NCI-H2196 treated with DMSO at 0.1 percent for 48 hours (cell line): ENCODE data around the gene KRR1.
"Not testable (repeated sequence)": the region's sequence is repeated elsewhere in the genome, so short reads cannot be mapped to it uniquely, and the experiment has no call there.

ENCODE experiments used
- DNase-seq: peaks from one replicate; lab custom pipeline; 2025; ENCODE audit not compliant: unreplicated experiment; lab: John Stamatoyannopoulos, UW

KRR1 gene

DNA sequence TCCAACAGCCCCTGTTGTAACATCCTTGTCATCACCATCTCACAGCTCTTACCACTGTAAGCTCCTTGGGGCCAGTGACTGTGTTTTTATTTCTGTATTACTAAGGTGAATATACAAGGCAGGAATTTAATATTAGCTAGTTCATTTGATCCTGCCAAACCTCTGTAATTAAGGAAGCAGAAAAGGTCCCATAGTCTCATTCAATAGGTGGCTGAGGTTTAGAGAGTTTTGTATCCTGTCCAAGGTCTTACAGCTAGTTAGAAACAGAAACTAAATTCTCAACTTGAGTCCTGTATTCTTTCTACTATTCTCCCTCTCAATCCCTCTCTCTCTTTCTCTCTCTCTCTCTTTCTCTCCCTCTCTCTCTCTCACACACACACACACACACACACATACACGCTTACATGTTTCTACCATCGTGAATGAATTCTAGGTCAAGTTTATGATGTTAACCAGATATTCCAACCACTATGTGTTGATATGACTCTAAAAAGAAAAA lies 31.4 kb downstream of the KRR1 start:
- DNase-seq = no peak

DNA sequence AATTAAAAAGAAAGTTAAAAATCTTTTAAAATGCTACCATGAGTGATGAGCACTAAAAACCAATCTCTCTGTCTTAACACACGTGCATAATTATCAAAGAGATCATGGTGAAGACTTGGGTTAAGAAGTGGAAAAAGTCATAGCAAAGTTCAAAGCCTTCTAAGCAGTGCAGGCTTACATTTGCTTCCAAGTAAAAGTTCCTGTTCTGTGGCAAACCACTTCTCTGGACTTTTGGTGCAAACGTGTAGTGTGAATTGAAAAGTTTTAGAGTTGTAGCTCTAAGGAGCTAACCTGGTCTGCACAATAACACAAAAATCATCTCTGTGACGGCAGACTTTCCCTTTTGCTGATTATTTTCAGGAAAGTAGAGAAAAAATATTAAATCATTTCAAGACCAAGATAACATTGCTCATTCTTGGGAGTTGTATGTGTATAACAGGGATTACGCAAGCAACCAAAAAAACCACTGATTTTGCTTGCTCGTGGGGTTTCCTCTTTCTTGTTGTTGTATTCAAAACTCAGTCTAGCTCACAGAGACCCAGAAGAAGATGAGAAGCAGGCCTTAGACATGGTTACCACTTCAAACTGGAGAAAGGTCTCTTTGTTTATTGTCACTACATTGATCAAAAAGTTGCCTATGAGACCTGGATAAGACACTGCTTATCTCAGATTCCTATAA lies 33.2 kb downstream of the KRR1 start:
- no peak for DNase-seq

DNA sequence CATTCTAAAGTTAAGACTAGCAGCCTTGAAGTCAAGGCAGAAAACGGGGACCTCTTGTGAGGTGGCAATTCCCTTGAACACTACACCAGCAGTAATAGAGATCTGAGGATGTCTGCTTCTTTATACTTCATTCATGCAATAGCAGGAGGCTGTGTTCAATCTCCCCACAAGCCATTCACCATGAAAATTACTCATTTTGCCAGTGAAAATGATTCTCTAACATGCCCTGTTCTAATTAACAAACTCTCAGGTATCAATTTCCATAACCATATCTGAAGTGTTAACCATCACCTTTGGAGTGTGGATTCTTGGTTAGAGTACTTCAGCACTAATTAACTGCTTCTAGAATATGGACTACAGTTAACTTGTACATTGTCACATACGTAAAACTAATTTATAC lies 34.3 kb downstream of the KRR1 start:
- DNase-seq = no peak

DNA sequence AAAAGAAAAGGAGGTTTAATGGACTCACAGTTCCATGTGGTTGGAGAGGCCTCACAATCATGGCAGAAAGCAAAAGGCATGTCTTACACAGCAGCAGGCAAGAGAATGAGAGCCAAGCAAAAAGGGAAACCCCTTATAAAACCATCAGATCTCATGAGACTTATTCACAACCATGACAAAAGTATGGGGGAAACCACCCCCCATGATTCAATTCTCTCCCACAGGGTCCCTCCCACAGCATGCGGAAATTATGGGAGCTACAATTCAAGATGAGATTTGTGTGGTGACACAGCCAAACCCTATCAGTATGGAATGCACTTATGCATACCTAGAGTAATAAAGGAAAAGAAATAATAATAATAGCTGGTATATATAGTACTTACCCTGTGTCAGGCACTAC lies 35.3 kb downstream of the KRR1 start:
- no peak for DNase-seq

DNA sequence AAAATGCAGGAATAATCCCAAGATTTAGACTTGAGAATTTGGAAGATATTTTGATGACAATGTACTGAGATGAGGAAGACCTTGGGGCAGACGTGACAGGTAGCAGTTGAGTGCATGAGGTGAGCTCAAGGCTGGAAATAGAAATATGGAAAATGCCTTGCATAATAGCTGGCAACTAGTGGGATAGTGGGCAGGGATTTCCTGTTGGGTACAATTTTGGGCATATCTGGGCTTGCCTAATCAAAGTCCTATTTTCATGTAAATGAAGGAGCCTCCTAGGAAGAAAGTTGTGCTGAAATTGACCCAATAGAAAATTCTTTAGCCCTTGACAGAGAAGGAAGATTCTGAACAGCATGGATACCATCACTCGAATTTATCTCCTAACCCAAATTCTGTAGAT lies 37.3 kb downstream of the KRR1 start:
- no peak for DNase-seq

DNA sequence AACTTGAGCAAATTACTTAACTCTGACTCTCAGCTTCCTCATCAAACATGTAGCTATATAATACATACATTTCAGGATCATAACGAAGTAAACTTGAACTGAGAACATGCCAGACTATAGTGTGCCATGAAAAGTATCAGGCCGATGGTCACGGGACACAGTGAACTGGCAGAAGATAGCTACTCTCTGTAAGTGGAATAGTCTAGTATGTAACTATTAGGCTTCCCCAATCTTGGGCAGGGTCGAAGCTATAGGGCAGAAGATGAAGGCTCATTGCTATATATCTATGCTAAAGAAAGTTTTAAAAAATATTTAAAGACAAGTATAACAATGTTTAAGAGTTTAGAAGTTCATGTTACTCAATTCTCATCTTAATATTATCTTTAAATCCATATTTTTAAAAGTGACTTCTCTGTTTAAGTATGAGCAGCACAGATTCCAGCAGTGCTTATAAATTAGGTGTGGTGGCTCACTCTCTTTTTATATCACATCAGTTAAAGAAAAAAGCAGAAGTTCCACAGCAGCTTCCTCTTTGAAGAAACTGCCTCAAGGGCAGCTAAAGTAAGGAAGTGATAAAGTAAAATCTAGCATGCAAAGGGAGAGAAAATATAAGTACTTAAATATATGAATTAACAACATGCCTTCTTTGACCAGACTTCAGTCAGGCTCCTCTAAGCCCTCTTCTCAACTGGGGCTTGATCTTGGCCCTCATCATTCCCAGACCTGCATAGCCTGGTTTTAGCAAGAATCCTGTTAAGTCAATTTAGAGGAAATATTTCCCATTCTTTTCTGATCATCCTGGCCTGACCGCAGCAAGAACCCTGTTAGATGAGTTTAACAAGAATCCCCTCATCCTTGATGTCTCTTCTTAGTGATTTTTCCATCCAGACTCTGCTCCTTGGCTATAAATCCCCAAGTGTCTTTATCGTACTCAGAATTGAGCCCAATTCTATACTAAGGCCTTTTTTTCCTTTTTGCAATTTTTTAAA lies 39.2 kb downstream of the KRR1 start:
- DNase-seq = no peak

DNA sequence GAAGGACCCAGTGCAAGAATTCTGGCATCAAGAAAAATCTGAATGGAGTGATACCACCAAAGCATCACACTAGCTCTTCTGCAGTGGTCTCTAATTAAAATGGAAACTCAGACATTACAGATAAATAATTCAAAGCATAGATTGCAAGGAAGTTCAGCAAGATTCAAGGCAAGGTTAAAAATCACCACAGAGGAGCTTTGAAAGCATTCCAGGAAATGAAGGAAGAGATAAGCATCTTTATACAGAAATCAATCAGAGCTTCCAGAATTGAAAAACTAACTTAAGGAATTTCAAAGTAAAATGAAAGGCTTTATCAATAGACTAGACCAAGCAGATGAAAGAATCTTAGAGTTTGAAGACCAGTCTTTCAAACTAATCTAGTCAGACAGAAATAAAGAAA lies 51.2 kb downstream of the KRR1 start:
- no peak for DNase-seq

DNA sequence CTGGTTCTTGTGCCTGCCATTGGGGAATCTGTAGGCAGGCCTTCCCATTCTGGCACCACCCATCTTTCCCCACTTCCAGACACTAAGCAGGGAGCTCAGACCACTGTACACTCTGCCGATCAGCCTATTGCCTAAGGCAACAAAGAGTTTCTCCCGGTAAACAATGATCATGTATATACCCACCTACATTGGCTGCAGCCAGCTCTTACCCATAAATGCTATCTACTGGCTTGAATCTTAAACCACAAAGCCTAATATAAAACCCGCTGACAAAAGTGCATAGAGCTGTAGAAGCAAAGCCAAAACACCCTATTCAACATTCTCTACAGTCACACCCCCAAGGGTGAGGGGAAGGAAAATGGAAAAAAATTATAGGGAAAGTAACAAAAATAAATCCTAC lies 51.7 kb downstream of the KRR1 start:
- DNase-seq = no peak

DNA sequence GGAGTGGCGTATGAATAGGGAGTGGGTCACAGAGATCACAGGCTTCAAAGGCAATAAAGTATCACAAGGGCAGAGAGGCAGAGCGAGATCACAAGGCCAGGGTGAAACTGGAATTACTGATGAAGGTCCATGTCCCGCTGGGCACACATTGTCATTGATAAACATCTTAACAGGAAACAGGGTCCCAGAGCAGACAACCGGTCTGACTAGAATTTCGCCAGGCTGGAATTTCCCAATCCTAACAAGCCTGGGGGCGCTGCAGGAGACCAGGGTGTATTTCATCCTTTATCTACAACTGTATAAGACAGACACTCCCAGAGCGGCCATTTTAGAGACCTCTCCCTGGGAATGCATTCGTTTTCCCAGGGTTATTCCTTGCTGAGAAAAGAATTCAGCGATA lies 53.5 kb downstream of the KRR1 start:
- DNase-seq = not testable (repeated sequence)

DNA sequence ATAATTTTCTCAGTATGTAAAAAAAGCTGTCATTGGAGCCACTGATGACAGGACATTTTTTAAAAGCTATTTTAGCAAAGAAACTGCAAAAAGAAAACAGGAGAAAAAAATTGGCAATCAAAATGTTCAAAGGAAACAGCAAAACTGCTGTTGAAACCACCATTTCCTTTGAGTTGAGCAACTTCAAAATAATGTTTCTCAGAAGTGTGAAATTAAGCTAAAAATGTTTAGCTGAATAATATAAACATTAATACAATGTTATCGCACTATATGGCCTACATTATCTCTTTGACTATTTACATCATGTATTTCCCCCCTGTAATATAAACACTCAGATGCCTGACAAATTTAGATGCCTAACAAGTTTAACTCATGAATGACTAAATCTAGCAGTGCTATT lies 54.2 kb downstream of the KRR1 start:
- DNase-seq = no peak

DNA sequence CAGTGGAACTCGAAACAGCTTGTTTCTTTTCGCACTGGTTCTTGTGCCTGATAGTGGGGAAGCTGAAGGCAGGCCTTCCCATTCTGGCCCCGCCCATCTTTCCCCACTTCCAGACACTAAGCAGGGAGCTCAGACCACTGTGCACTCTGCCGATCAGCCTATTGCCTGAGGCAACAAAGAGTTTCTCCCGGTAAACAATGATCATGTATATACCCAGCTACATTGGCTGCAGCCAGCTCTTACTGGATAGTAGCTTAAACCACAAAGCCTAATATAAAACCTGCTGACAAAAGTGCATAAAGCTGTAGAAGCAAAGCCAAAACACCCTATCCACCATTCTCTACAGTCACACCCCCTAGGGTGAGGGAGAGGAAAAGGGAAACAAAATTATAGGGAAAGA lies 55.6 kb downstream of the KRR1 start:
- no peak for DNase-seq

DNA sequence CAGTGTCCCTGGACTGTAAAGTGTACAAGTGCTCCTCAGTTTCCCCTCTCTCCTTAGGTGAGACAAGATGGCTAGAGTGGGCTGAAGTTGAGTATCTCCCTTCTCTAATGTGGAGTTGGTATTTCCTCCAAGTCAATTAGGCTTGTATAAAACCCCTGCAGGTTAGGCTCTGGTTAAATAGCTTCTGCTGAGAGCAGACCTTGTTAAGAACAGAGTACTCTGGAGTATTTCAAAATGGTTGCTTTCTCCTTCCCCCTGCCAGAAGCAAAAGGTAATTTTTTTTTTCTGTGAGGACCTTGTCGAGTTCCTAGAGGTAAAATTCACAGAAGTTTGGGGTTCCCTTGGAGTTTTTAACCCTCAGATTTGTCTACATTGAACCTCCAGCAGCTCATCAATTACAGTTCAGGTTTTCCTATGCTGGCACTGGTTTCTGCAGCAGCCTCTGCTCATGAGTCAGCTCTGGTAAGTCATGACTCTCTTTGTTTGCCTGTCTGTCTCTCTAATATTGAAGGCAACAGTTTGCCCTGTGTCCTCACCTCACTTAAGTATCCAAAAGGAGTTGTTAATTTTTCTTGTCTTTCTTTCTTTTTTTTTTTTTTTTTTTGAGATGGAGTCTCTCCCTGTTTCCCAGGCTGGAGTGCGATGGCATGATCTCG lies 58.6 kb downstream of the KRR1 start:
- DNase-seq = no peak

DNA sequence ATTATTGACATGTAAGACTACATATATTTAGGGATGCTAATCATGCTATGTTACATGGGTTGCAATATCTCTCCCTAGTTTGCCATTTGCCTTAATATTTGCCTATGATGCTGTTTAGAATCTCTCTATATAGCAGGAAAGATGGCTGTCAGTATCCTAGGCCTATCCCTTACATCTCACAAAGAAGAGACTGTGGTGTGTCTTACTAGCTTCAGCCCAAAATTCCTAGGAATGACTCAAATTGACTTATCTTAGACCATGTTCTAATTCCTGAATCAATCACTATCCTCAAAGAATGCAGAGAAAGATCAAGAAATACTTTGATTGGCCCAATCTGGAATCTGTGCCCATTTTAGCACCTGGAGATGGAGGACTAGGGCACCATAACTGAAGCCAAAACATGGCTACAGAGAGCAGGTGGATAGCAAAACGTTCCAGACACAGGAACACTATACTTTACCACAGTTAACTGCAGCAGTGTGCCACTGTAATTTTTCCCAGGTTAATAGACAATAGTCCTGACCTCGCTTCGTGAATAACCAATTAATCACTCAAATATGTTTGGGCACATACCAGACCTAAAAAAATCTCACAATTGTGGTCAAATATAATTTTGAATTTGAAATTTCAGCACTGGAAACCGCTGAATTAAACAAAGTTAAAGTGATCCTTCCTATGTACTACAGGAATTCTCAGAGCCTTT lies 63.6 kb downstream of the KRR1 start:
- DNase-seq = no peak

DNA sequence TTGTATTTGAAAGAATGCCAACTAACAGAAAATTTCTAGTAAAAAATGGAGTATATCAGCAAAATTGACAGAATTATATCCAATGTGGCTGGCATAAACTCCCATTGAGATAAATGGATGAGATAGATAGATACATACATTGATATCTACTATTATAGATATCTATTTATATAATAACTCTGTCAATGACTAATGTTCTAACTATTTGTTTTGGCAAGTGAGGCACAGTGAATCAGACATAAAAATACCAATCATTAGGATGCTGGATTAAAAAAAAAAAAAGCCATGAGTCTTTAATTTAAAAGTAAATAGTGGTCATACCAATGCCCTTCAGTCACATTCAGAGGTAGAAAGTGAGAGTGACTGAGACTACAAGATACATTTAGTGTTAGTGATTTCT lies 64.6 kb downstream of the KRR1 start:
- no peak for DNase-seq

DNA sequence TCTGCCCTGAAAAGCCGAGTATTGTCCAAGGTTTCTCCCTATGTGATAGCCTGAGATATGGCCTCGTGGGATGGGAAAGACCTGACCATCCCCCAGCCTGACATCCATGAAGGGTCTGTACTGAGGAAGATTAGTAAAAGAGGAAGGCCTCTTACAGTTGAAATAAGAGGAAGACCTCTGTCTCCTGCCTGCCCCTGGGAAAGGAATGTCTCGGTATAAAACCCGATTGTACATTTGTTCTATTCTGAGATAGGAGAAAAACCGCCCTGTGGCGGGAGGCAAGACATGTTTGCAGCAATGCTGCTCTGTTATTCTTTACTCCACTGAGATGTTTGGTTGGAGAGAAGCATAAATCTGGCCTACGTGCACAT lies 66.3 kb downstream of the KRR1 start:
- DNase-seq = not testable (repeated sequence)

DNA sequence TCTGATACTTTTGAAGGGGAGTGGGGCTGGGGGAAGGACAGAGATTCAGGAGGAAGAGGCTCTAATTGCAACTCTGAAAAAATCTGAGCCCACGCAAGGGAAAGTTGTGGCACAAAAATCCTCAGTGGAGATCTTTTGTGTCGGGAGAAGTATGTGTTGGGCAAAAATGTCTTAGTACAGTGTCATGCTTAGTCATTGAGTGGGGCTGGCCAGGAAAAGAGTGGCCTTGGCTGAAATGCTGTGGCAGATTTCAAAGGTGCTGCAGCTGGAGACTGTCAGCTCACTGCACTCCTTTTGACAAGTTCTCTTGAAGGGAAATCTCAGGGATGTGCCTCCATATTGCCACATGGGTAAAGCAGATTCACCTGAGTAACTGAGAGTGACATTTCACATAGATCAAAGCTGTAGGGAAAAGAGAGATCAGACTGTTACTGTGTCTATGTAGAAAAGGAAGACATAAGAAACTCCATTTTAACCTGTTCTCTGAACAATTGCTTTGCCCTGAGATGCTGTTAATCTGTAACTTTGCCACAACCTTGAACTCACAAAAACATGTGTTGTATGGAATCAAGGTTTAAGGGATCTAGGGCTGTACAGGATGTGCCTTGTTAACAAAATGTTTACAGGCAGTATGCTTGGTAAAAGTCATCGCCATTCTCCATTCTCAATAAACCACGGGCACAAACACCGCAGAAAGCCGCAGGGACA lies 66.8 kb downstream of the KRR1 start:
- no peak for DNase-seq

DNA sequence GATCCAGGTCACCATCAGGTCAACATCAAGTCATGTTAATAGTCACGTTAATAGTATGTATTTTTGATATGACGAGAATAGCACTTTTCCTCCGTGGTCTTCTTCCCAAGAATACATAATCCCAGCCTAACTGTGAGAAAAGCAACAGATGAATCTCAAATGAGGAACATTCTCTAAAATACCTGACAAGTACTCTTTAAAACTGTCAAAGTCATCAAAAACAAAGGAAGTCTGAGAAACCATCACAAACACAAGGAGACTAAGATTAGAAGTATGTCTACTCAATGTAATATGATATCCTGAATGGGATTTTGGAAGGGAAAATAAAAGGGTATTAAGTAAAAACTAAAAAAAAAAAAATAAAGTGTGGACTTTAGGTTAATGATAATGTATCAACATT lies 67.7 kb downstream of the KRR1 start:
- no peak for DNase-seq

DNA sequence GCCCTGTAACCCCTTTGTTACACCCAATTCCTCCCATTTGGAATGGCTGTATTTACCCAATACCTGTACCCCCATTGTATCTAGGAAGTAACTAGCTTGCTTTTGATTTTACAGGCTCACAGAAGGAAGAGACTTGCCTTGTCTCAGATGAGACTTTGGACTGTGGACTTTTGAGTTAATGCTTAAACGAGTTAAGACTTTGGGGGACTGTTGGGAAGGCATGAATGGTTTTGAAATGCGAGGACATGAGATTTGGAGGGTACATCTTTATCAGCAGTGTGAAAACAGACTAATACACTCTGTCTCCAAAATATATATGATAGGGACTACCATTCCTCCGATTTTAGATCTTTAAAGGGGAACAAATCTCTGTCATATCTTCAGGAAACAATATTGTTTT lies 69.0 kb downstream of the KRR1 start:
- not testable (repeated sequence) for DNase-seq

DNA sequence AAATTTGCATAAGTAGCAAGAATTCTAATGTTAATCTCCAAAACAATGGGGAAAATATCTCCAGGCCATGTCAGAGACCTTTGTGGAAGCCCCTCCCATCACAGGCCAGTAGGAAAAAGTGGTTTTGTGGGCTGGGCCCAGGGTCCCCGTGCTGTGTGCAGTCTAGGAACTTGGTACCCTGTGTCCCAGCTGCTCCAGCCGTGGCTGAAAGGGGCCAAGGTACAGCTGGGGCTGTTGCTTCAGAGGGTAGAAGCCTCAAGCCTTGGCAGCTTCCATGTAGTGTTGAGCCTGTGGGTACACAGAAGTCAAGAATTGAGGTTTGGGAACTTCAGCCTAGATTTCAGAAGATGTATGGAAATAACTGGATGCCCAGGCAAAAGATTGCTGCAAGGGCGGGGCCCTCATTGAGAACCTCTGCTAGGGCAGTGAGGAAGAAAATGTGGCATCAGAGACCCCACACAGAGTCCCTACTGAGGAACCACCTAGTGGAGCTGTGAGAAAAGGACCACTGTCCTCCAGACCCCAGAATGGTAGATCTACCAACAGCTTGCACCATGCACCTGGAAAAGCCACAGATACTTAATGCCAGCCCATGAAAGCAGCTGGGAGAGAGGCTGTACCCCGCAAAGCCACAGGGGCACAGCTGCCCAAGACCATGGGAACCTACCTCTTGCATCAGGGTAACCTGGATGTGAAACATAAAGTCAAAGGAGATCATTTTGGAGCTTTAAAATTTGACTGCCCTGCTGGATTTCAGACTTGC lies 69.5 kb downstream of the KRR1 start:
- DNase-seq = not testable (repeated sequence)
